Measurements from ENCODE around the gene FZR1.

The FZR1 gene

GRCh38 chr19:3505598-3506383 lies at the start of gene FZR1:
TSS of gene FZR1 (plus strand) at chr19:3506311. CDS start at chr19:3522990, 16,679 bp downstream.
- peak; percentile 97 for DNase-seq

DNA sequence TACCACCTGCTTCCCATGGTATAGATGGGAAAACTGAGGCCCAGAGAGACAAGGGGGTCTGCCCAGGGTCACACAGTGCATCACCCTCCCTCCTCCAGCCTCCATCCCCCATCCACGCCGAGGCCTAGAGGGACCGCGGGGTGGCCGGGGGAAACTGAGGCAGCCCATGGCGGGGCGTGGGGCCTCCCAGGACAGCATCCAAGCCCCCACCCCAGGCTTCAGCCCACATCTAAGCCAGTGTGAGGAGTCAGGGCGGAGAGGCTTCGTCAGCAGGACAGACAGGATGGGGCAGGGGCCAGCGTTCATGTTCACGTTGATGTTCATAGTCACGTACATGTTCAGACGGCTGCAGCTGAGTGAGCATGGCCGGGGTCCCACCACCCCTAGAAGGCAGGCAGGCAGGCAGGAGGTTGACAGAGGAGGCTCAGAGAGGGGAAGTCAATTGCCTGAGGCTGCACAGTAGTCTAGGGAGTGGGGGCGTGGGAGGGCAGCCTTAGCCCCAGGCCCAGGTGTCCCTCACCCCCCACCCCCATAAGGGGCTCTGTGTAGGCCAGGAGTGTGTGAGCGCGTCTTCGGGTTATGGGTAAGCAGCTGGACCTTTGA lies 49.1 kb upstream of the FZR1 start:
- DNase-seq = no peak

GRCh38 chr19:3457528-3458228 lies 48.4 kb upstream of the FZR1 start:
- no peak for DNase-seq

- no peak for DNase-seq
Measured at GRCh38 chr19:3458229-3459088, 47.7 kb upstream of the FZR1 start.

DNA sequence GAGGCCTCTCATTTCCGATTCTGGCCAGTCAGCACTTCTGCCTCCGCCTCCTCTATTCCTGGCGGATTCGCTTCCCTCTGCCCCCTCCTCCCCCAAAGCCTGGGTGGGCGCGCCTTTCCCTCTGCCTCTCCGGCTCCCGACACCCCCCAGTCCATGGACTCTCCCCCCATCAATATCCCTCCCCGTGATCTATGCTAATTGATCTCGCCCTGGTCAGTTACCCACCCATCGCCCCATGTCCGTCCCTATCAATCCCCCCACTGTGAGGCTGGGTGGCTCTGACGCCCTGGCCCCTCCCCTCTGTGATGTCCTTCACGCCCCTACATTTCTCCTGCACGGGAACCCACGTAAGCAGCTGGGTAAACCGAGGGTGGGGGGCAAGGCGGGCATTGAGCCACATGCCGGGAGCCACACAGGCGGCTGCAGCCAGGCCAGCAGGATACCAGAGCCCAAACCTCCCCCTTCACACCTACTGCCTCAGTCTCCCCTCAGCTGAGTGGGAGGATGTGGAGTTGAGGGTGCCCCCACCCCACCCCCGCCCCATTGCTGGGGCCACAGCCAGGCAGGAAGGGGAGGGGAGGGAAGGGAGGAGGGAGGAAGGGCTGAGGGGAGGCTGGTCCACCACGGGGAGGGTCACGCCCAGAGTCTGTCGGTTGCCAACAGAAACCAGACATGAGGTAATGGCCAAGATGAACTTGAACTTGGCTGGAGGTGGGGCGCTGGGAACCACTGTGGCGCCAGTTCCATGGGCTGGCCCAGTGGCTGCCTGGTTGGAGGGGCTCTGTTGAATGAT lies 46.8 kb upstream of the FZR1 start:
- DNase-seq = no peak

DNA sequence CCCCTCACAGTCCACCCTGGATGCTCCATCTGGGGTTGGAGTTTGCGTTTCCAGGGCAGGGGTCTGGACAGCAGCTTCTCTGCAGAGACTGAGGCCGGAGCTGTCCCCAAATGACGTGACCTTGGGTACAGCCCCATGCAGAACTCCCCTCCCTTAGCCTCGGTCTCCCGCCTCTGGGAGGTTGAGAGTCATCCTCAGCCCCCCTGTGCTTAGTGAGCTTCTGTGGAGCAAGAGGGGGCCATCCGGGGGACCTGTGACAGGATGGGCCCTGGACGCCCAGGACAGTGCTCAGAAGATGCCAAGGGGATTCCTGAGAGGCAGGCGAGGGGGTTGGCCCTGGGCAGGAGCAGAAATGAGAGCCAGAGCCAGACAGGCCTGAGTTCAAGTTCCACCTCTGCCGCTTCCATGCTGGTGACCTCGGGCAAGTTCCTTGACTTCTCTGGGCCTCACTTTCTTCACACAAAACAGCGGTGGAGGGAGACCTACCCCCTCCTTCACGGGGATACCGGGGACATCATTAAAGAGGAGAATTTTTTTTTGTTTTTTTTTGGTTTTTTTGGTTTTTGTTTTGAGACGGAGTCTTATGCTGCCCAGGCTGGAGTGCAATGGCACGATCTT lies 46.0 kb upstream of the FZR1 start:
- DNase-seq = no peak

DNA sequence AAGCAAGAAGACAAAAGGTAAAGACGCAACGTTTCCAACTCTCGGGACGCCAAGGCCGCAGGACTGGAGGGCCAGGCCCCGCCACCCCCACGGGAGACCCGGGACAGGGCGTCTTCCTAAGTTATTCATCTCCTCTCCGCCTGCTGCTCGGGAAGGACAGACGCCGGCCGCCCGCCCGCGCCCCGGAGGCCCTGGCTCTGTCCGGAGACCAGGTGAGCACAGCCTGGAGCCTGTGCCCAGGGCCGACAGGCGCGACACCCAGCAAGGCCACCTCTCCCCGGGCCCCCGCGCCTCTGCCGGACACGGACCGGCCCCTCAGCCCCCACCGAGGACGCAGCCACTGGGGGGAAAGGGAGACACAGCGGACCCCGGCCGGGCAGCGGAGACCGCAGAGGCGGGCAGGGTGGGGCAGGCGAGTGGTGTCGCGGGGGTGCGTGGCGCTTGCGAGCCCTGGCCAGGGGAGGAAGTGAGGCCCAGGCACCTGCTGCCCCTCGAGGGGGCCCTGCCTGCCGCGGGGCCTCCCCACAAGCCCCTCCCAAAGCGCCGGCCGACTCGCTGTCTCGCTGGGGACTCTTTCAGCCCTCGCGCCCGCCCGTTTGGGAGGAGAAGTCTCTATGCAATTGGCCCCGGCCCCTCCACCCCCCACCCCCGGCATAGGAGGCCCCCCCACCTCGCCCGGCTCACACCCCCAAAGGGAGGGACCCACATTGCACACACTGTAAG lies 43.0 kb upstream of the FZR1 start:
- DNase-seq = no peak

DNA sequence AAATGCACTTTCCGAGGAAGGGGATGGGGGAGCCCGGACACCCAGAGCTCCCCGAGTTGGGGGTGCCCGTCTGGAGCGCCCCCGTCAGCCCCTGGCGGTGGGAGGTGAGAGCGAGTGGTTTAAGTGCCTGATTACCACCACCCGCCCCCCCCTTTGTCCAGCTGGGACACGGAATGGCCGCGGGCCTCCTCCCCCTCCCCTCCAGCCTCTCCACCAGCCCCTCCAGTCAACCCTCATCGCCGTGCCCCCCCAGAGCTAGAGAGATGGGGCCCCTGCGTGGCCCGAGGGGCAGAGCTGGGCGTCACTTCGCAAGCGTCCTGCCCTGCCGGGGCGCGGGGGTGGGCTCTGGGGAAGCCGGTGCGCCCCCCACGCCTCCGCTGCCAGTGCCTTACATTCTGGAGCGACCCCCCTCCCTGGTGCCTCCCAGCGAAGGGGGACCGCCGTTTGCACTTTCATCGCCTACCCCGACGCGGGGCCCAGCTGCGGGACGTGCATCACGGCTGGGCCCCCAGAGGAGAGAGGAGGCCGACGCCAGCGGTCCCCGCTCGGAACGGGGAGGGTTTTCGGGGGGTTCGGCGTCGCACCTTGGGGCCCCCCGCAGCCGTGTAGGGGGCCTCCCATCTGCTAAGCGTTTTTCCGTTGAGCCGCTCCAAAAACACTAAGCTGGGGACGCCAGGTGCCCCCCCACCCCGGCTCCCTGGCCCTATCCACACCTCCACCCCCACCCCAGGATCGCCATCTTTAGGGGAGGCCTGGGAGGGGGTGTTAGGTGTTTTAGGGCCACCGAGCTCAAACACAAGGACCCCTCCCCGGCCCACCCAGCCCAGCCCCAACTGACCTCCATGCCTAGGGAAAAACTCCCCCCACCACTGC lies 42.2 kb upstream of the FZR1 start:
- no peak for DNase-seq

GRCh38 chr19:3464587-3465235 lies 41.4 kb upstream of the FZR1 start:
- no peak for DNase-seq

DNA sequence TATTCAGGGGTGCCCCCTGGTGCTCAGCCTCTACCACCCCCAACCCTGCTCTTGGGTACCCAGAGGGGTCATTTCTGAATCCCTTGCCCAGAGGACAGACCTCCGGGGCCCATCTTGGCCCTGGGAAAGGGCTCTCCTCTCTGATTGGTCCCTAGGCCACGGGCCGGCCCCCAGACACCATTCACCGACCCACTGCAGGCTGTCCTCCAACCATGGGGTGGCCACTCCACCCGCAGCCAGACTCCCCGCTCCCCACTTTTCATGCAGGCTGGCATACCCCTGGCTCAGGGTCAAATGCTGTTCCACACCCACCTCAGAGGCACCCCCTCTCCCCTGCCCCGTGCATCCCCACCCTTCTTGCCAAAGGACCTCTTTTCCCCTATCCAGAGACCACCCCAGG lies 40.6 kb upstream of the FZR1 start:
- DNase-seq = no peak

DNA sequence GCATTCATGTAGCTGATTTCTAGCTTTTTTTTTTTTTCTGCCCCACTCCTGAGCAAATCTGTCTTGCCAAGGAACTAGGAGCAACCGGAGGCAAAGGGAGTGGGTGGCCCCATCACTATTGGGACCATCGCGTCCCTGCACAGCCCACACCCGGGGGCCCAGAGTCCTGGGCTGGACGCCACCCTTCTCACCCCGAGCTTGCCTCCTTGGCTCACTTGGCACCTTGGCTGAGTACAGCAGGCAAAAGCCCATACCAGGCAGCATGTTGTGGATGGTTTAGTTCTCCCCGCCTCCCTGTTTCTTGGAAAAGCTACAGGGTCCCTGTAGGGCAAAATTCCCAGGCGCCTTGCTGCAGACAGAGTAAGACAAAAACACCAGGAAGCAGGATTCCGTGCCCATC lies 39.5 kb upstream of the FZR1 start:
- DNase-seq = no peak

- no peak for DNase-seq
Measured at GRCh38 chr19:3467437-3468198, 38.5 kb upstream of the FZR1 start.

- no peak for DNase-seq
Measured at GRCh38 chr19:3468211-3468610, 37.9 kb upstream of the FZR1 start.

GRCh38 chr19:3469638-3470499 lies 36.2 kb upstream of the FZR1 start:
- DNase-seq = no peak

GRCh38 chr19:3470500-3471128 lies 35.5 kb upstream of the FZR1 start:
- no peak for DNase-seq

DNA sequence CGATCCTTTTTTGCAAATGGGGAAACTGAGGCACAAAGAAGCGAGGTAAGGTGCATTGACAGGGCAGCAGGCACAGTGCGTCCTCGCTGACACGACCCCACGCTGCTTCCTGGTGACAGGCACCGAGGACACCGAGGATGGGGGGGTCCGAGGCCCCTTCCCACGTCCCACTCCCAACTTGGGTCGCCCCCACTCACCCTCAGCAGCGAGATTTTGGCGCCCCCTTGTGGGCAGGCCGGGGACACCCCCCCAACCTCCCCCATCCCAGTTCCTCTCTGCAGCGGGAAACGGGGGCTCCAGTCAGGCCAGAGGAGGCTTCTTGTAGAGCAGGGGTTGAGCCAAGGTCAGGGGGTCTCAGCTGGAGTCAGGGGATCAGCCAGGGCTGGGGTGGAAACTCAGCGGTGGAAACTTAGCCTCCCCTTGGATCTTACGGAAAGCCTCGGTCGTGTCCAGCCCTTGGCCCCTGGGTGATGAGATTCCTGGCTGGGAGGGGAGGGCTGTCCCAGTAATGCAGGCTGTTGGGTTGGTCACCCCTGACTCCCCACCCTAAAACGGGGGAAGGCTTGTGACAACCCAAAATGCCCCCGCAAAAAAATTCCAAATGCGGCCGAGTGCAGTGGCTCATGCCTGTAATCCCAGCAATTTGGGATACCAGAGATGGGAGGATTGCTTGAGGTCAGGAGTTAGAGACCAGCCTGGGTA lies 34.0 kb upstream of the FZR1 start:
- no peak for DNase-seq

DNA sequence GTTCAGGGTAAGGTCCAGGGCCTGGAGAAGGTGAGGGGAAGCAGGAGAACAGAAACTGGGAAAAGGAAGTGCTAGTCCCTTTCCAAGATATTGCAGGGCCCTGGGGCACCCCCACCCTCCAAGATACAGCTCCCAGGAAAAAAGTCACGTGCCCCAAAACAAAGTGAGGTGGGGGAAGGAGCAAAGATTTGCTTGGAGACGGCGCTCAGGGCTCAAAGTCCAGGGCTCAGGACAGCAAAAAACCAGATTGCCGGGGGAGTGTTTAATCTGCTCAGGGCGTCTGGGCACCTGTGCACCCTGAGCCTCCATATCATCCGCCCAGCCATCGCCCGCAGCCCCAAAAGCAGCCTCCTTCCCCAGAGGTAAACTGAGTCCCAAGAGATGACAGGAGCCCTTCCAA lies 32.1 kb upstream of the FZR1 start:
- no peak for DNase-seq

All from NCI-H1048 (cell line).